Osteoblast (primary cell): Measurements from ENCODE around the gene GAST. TPM values are rescaled to one million over a fixed set of nuclear protein-coding genes. Genes with fewer than 3 reads are reported as not detected.

Source experiments
- DNase-seq: peaks from one replicate; pipeline ENCODE4 v3.0.0; 2011; ENCODE audit warnings: low spot score, mixed read lengths; ENCODE audit not compliant: insufficient read length; ENCODE audit errors: missing footprints
- H2AFZ ChIP-seq: 2 replicates; pipeline ENCODE4 v1.6.0; 2011; ENCODE audit warnings: mild to moderate bottlenecking, low read length
- H3K27ac ChIP-seq: 2 replicates; pipeline ENCODE4 v1.5.1; 2011; ENCODE audit warnings: mild to moderate bottlenecking, low read depth, low read length, moderate library complexity
- H3K27me3 ChIP-seq: 2 replicates; pipeline ENCODE4 v1.6.0; 2012; ENCODE audit warnings: mild to moderate bottlenecking, control low read depth, inconsistent platforms, low read length, moderate library complexity; ENCODE audit not compliant: insufficient read depth
- H3K36me3 ChIP-seq: 2 replicates; pipeline ENCODE4 v1.5.1; 2011; ENCODE audit warnings: mild to moderate bottlenecking, low read length, control low read depth, moderate library complexity; ENCODE audit not compliant: insufficient read depth
- H3K4me1 ChIP-seq: 2 replicates; pipeline ENCODE4 v1.5.1; 2011; ENCODE audit warnings: mild to moderate bottlenecking, low read length, control low read depth, moderate library complexity; ENCODE audit not compliant: insufficient read depth
- H3K4me2 ChIP-seq: 2 replicates; pipeline ENCODE4 v1.6.0; 2011; ENCODE audit warnings: mild to moderate bottlenecking, low read length; ENCODE audit not compliant: insufficient read depth
- H3K4me3 ChIP-seq: fragments of 200-600 bp; sonication (generic); 3 replicates; pipeline ENCODE4 v1.5.1; 2012; ENCODE audit warnings: mild to moderate bottlenecking, low read length, inconsistent platforms; ENCODE audit not compliant: insufficient read depth
- H3K79me2 ChIP-seq: 2 replicates; pipeline ENCODE4 v1.6.0; 2012; ENCODE audit warnings: mild to moderate bottlenecking, low read length, control low read depth, inconsistent platforms; ENCODE audit not compliant: insufficient read depth
- H3K9me3 ChIP-seq: 2 replicates; pipeline ENCODE4 v1.5.1; 2011; ENCODE audit warnings: low read depth, low read length, control low read depth
- H4K20me1 ChIP-seq: 2 replicates; pipeline ENCODE4 v1.6.0; 2012; ENCODE audit warnings: mild to moderate bottlenecking, low read length, control low read depth; ENCODE audit not compliant: insufficient read depth
- CTCF ChIP-seq: IDR thresholded peaks from 2 replicates; pipeline ENCODE4 v1.5.1; 2011; ENCODE audit warnings: mild to moderate bottlenecking, low read depth, low read length, moderate library complexity; ENCODE audit errors: extremely low read depth
- total RNA-seq: library from RNA; depleted of rRNA; stranded (reverse); fragments of >200 nt; gene quantifications from 2 replicates; pipeline ENCODE4 v1.2.3, GENCODE V29; 2012

Gene GAST
- total RNA-seq, 1 donor = not detected

- peak; percentile 54 for DNase-seq
- TF ChIP-seq CTCF = no peak
- Histone ChIP-seq H3K4me3 (no peak overlapping the region), H3K9me3 (no peaks in the 10 kb centered on the region), H3K36me3 (no peaks in the 10 kb centered on the region), H3K4me2 (no peak overlapping the region), H3K79me2 (no peaks in the 10 kb centered on the region), H4K20me1 (no peaks in the 10 kb centered on the region), H3K27ac (no peak overlapping the region), H3K4me1 (peaks cover 10% of the 10 kb centered on the region), H2AFZ (no peak overlapping the region), H3K27me3 (peaks cover 64% of the 10 kb centered on the region)
These were observed 23.6 kb downstream of the GAST start for GRCh38 chr17:41735744-41736143.

- H3K4me1 ChIP-seq = peaks cover 10% of the 10 kb centered on the region
- no peak overlapping the region for H3K4me2 ChIP-seq
- no peaks in the 10 kb centered on the region for H3K9me3 ChIP-seq
- no peak overlapping the region for H2AFZ ChIP-seq
- H3K27ac ChIP-seq = no peak overlapping the region
- H4K20me1 ChIP-seq = no peaks in the 10 kb centered on the region
- no peak for TF ChIP-seq CTCF
- H3K27me3 ChIP-seq = peaks cover 52% of the 10 kb centered on the region
- H3K4me3 ChIP-seq = no peak overlapping the region
- no peaks in the 10 kb centered on the region for H3K36me3 ChIP-seq
- H3K79me2 ChIP-seq = no peaks in the 10 kb centered on the region
- DNase-seq = no peak
These were observed 25.0 kb downstream of the GAST start for GRCh38 chr17:41736983-41737679.

GRCh38 chr17:41737680-41738023 lies 25.5 kb downstream of the GAST start:
- Histone ChIP-seq H3K9me3 (no peaks in the 10 kb centered on the region), H3K4me1 (peaks cover 10% of the 10 kb centered on the region), H3K79me2 (no peaks in the 10 kb centered on the region), H3K27me3 (peaks cover 47% of the 10 kb centered on the region), H3K4me3 (no peak overlapping the region), H3K36me3 (no peaks in the 10 kb centered on the region), H3K4me2 (no peak overlapping the region), H3K27ac (no peak overlapping the region), H2AFZ (no peak overlapping the region), H4K20me1 (no peaks in the 10 kb centered on the region)
- TF ChIP-seq CTCF = no peak
- no peak for DNase-seq

- H4K20me1 ChIP-seq = no peaks in the 10 kb centered on the region
- no peaks in the 10 kb centered on the region for H3K79me2 ChIP-seq
- no peaks in the 10 kb centered on the region for H3K9me3 ChIP-seq
- peak; percentile 99 for DNase-seq
- H3K27me3 ChIP-seq = peaks cover 43% of the 10 kb centered on the region
- H3K36me3 ChIP-seq = no peaks in the 10 kb centered on the region
- no peak overlapping the region for H3K4me3 ChIP-seq
- H3K27ac ChIP-seq = no peak overlapping the region
- no peak overlapping the region for H3K4me2 ChIP-seq
- H2AFZ ChIP-seq = peak overlapping the region; percentile 85
- TF ChIP-seq CTCF = peak; percentile 97
- H3K4me1 ChIP-seq = peaks cover 10% of the 10 kb centered on the region
These were observed 26.1 kb downstream of the GAST start for GRCh38 chr17:41738077-41738800.
